GM18951 (cell line): ENCODE data around the gene SHISA5.

ENCODE experiments used
- POLR2A ChIP-seq: IDR thresholded peaks from 4 replicates; pipeline ENCODE4 v1.6.1; 2011; ENCODE audit warnings: mild to moderate bottlenecking; ENCODE audit not compliant: insufficient read length, insufficient read depth; ENCODE audit errors: extremely low read depth
- in situ Hi-C: fragments of 300-500 bp; cut with MboI; formaldehyde crosslinking; loops from one replicate; pipeline ENCODE4 v1.12.0; 2022; ENCODE audit warnings: low sequenced_read_pairs, mixed read lengths, inconsistent platforms; ENCODE audit not compliant: unreplicated experiment

Gene SHISA5

GRCh38 chr3:48446425-48447193, 57.4 kb downstream of the SHISA5 start, which contains the start of gene ATRIP:
ATRIP (plus strand) TSS chr3:48446737; CDS start chr3:48446846, 109 bp downstream.
- in situ Hi-C loops, result no loop called here
- TF ChIP-seq POLR2A, result peak; percentile 98

- in situ Hi-C loops, result no loop called here
- no peak for TF ChIP-seq POLR2A
Measured at GRCh38 chr3:48446043-48446424, 57.9 kb downstream of the SHISA5 start.

- no peak for TF ChIP-seq POLR2A
- in situ Hi-C loops, result no loop called here
Measured at GRCh38 chr3:48445277-48445882, 58.6 kb downstream of the SHISA5 start.

GRCh38 chr3:48441940-48442339, 62.0 kb downstream of the SHISA5 start:
- in situ Hi-C loops, result no loop called here
- no peak for TF ChIP-seq POLR2A

- no peak for TF ChIP-seq POLR2A
- in situ Hi-C loops, result no loop called here
Measured at GRCh38 chr3:48440590-48440958, 63.4 kb downstream of the SHISA5 start.

GRCh38 chr3:48439820-48440589, 64.0 kb downstream of the SHISA5 start, which contains the start of the genes CCDC51 and TMA7:
CCDC51 (minus strand) TSS chr3:48440119; CDS start chr3:48435128, 4,991 bp downstream.
TMA7 (plus strand) TSS chr3:48440257; CDS start chr3:48440297, 40 bp downstream.
- TF ChIP-seq POLR2A, result peak; percentile 82
- in situ Hi-C loops, result loop anchor here (10.0 kb wide), 1 partner anchor 165 kb away; no protein-coding TSS in a partner anchor

- in situ Hi-C loops, result loop anchor here (10.0 kb wide), 1 partner anchor 163 kb away; no protein-coding TSS in a partner anchor
- TF ChIP-seq POLR2A, result no peak
Measured at GRCh38 chr3:48437812-48438211, 66.2 kb downstream of the SHISA5 start.

- TF ChIP-seq POLR2A, result no peak
- in situ Hi-C loops, result loop anchor here (10.0 kb wide), 1 partner anchor 162 kb away; no protein-coding TSS in a partner anchor
Measured at GRCh38 chr3:48436855-48437254, 67.1 kb downstream of the SHISA5 start.

GRCh38 chr3:48436477-48436787, 67.5 kb downstream of the SHISA5 start:
- in situ Hi-C loops, result loop anchor here (10.0 kb wide), 1 partner anchor 162 kb away; no protein-coding TSS in a partner anchor
- no peak for TF ChIP-seq POLR2A

- in situ Hi-C loops, result loop anchor here (10.0 kb wide), 1 partner anchor 161 kb away; no protein-coding TSS in a partner anchor
- no peak for TF ChIP-seq POLR2A
Measured at GRCh38 chr3:48435774-48436476, 68.0 kb downstream of the SHISA5 start.

GRCh38 chr3:48435223-48435595, 68.8 kb downstream of the SHISA5 start:
- in situ Hi-C loops, result loop anchor here (10.0 kb wide), 1 partner anchor 160 kb away; no protein-coding TSS in a partner anchor
- no peak for TF ChIP-seq POLR2A

- no peak for TF ChIP-seq POLR2A
- in situ Hi-C loops, result loop anchor here (10.0 kb wide), 1 partner anchor 160 kb away; no protein-coding TSS in a partner anchor
Measured at GRCh38 chr3:48434591-48435222, 69.3 kb downstream of the SHISA5 start.
